Measurements from ENCODE around the gene SIRT5.

SIRT5 gene

DNA sequence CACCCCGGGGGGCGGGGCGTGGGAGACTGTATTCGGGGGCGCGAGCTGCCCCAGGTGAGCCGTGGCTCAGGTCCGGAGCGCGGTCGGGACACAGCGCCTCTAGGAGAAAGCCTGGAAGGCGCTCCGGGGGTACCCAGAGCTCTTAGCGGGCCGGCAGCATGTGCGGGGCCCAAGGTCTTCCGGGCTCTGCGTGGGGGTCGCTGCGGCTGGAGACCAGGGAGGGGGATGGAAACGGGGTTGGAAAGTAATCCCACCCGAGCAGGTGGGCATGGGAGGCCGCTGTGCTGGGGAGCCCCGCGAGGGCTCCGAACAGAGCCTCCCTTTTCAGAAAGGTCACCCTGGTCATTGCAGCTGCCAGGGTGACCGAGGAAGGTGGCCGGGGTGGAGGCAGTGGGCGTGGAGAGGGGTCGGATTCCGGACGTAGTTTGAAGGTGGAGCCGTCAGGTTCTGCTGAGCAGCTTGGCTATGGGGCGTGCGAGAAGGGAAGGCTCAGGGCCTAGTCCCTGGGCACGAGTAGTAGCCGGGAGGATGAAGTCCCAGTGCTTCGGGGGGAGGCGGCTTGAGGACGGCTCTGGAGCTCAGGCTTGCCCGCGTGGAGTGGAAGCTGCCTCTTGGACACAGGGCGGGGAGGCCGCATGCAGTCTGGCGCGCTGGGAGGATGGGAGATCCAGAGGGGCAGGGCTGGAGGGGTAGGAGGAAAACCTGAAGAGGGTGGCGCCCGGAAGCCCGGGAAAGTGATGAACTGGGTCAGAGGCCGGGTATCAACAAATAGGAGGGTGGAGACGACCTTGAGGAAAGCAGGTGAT lies at the start of gene SIRT5:
Gene SIRT5, plus strand, starts transcription at position 31 of the 806 bp plus-strand sequence. CDS start 9,510 bp downstream, outside the sequence.
- DNase-seq (ENCODE audit: low spot score) = peak; percentile 84

DNA sequence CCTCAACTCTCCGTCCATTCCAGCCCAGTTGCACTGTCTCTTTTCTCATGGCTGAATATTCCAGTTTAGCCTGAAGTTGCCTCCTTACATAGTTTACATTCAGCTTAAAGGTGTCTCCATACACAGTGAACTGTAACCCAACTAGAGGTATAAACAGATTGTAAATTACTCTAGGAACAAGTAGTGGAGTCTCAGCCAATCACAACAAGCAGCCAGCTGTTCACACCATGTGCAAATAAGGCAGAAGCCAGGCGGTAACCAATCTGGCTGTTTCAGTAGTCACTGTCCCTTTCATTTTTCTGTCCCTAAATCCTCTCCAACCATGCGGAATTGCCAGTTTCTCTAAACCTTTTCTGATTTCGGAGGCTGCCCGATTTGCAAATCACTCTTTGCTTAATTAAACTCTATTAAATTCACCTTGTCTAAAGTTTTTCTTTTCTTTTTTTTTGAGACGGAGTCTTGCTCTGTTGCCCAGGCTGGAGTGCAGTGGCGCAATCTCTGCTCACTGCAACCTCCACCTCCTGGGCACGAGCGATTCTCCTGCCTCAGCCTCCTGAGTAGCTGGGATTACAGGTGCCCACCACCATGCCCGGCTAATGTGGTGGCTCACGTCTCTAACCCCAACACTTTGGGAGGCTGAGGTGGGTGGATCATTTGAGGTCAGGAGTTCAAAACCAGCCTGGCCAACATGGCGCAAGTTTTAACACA lies 49.4 kb upstream of the SIRT5 start:
- no peak for DNase-seq (ENCODE audit: low spot score)

DNA sequence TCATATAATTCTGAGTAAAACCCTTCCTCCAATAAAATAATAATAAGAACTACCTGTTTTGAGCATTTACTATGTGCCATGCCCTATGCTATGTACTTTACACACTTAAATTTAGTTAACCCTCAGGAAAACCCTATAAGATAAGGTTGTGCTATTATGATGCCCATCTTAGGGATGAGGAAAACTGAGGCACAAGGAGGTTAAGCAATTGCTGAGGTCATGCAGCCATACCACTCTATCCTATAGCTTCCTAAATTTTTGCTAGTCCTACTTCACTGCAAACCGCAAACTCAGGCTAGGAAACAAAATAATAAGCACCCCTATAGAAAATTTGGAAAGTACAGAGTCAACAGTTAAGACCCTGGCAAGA lies 48.1 kb upstream of the SIRT5 start:
- DNase-seq (ENCODE audit: low spot score) = no peak

- no peak for DNase-seq (ENCODE audit: low spot score)
Measured at GRCh38 chr6:13526727-13527670, 47.4 kb upstream of the SIRT5 start.

GRCh38 chr6:13527671-13528056 lies 46.7 kb upstream of the SIRT5 start:
- no peak for DNase-seq (ENCODE audit: low spot score)

GRCh38 chr6:13528232-13528631 lies 46.2 kb upstream of the SIRT5 start:
- no peak for DNase-seq (ENCODE audit: low spot score)

GRCh38 chr6:13528777-13529343 lies 45.5 kb upstream of the SIRT5 start:
- DNase-seq (ENCODE audit: low spot score) = no peak

GRCh38 chr6:13531956-13532355 lies 42.4 kb upstream of the SIRT5 start:
- DNase-seq (ENCODE audit: low spot score) = no peak

DNA sequence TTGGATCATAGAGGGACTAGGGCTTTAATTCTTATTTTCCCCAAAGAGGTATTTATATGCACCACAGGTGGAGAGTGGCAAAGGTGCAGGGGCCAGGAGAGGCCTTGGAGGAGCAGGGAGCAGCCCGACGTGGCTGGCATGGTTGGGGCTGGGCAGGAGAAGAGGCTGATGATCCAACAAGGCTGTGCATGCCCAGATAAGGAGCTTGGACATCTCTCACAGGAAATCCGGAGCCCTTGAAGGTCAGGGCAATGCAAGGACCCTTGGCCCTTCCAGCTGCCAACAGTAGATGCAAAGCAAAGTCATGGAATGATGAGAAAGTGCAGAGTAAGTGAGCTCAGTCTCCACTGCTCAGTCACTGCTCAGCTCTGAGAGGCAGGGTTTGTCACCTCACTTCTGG lies 39.9 kb upstream of the SIRT5 start:
- no peak for DNase-seq (ENCODE audit: low spot score)

GRCh38 chr6:13535306-13535705 lies 39.1 kb upstream of the SIRT5 start:
- DNase-seq (ENCODE audit: low spot score) = no peak

DNA sequence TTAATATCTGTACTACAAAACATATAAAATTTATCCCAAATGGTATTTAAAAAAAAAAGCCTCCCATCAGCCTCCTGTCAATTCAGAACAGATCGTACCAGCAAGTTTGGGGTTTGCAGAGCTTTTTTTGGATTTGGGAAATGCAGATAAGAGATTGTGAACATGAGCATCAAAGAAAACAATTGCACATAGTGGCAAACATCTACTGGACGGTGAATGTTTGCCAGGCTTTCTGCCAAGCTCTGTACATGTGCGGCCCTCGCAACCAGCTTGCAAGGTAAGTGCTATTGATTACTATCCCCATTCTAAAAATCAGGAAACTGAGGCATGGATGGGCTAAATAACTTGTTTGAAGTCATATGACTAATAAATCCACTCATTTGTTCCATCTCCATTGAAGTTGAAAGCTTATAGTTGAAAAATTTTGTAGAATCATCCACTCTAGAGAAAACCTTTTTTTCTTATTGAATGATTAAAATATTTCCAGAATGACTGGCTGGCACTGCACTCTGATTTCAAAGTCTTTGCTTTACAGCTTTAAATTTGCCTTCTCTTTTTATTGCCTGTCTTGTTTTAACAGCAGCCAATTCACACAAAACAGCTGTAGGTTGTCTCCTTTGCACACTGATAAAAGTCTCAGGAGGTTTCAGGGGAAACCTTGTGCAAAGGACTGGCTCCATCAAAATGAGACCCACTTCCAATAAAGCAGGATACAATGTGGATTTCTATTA lies 37.4 kb upstream of the SIRT5 start:
- peak; percentile 26 for DNase-seq (ENCODE audit: low spot score)

DNA sequence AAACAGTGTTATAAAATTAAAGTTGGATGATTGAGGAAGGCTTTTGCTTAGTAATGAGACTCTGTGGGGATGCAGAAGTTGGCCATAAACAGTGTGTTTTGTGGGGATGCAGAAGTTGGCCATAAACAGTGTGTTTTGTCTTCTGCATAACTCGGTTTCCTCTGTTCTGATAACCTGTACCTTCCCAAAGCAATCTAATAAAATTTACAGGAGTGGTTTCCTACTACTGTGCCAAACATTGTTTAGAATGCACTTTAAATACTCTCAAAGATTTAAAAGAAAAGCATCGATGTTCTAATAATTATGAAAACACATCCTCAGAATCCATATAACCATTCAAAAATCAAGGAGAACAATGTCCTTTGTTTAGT lies 36.9 kb upstream of the SIRT5 start:
- no peak for DNase-seq (ENCODE audit: low spot score)

DNA sequence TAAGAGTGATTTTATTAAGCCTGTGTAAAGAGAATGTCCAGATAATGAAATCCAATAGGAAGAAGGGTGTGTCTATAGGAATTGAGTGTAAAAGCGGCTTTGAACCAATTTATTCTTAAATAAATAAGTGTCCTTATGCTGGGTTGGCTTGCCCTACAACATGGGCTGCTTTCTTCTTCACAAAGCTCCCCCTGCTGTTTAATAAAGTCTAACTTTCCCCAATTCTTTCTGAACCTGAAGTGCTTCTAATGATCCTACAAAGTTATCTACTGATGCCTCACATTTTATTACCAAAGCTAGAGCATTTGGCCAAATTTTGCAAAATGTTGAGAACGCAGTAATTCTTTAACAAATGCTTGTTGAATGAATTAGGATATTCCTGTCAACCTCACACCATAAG lies 36.3 kb upstream of the SIRT5 start:
- DNase-seq (ENCODE audit: low spot score) = peak; percentile 73

DNA sequence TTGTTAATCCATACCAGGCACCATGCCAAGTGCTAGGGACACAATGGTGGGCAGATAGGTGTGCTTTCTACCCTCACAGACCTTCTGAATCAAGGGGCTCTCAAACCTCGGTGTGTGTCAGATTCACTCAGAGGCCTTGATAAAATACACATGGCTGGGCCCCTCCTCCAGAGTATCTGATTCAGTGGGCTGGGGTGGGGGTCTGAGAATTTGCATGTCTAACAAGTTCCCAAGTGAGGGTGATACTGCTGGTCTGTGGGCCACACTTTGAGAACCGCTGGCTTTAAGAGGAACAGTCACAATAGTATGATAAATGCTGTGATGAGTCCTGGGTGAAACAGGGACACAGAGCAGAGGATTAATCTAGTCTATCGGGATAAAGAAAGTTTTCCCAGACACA lies 35.8 kb upstream of the SIRT5 start:
- DNase-seq (ENCODE audit: low spot score) = no peak

DNA sequence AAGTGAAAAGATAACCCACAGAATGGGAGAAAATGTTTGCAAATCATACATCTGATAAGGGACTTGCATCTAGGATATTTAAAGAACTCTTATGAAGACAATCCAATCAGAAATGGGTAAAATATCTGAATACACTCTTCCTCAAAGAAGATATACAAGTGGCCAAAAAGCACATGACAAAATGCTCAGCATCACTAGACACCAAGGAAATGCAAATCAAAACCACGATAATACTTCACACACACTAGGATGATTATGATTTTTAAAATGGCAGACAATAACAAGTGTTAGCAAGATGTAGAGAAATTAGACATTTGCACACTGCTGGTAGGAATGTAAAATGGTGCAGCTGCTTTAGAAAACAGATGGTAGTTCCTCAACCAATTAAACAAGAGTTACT lies 34.8 kb upstream of the SIRT5 start:
- DNase-seq (ENCODE audit: low spot score) = no peak

- DNase-seq (ENCODE audit: low spot score) = no peak
Measured at GRCh38 chr6:13541496-13541895, 32.9 kb upstream of the SIRT5 start.

GRCh38 chr6:13544454-13545186 lies 29.8 kb upstream of the SIRT5 start:
- DNase-seq (ENCODE audit: low spot score) = no peak

DNA sequence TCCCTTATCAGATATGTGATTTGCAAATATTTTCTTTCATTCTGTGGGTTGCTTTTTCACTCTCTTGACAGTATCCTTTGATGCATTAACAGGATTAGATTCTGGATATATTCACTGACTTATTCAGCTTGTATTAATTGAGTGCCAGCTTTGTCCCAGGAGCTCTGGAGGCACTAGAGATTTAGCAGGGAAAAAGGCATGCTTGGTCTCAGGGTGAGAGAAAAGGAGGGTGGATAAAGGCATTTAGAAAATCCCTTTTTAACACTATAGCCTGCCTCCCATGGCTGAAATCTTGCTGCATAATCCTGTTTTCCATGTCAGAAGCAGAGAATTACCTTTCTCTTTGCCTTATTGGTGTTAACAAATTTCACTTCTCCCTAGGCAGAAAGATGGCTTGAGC lies 28.5 kb upstream of the SIRT5 start:
- no peak for DNase-seq (ENCODE audit: low spot score)

- no peak for DNase-seq (ENCODE audit: low spot score)
Measured at GRCh38 chr6:13548500-13549210, 25.7 kb upstream of the SIRT5 start.

DNA sequence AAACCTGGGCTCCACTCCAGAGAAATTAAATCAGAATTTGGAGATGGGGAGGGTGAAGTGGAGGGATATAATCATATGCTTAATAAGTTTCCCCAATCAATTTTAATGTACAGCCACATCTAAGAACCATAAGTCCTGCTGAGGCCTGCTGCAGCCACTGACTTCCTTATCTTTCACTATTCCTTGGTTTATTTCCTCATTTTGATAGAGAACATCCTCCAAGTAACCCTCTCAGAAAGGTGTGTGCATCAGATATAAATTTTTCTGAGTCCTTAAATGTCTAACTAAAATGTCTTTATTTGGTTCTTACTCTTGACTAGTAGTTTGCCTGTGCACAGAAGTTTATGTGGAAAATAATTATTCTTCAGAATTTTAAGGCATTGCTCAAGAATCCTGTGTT lies 23.7 kb upstream of the SIRT5 start:
- no peak for DNase-seq (ENCODE audit: low spot score)
